HCT116 (cell line): Measurements from ENCODE around the gene PUM1. TPM values are rescaled to one million over a fixed set of nuclear protein-coding genes. Genes with fewer than 3 reads are reported as not detected.

Experiments
- ATAC-seq: fragments of 200-7000 bp; cut with Tn5 transposase; 2 replicates; pipeline ENCODE4 v1.9.1; 2020; ENCODE audit warnings: mild to moderate bottlenecking, moderate library complexity
- BruUV-seq: library from RNA; stranded (reverse); fragments of 400-500 nt; replicated peaks from 2 replicates; lab custom pipeline; 2021; lab: Mats Ljungman, UMichigan
- CTCF ChIA-PET: fragments of 300-600 bp; sonication (Branson Sonifier 250); formaldehyde crosslinking; loops from one replicate; lab custom pipeline; 2021; ENCODE audit warnings: antibody characterized with exemption; lab: Charles Lee
- POLR2A ChIA-PET: fragments of 300-600, 350-600 bp; sonication (Branson Sonifier 250); formaldehyde crosslinking; loops from one replicate; lab custom pipeline; 2021; ENCODE audit warnings: antibody characterized with exemption; lab: Charles Lee
- RAD21 ChIA-PET, 2 experiments: fragments of 300-600 bp; sonication (Branson Sonifier 250); formaldehyde crosslinking; loops; one replicate each; lab custom pipeline; 2023; ENCODE audit warnings: low total read pairs in 2 of 2; ENCODE audit not compliant: uncharacterized antibody in 2 of 2, unreplicated experiment in 2 of 2, low non-redundant PET in 1 of 2; lab: Charles Lee
- DNase-seq: peaks from one replicate; pipeline ENCODE4 v3.0.0-alpha.2; 2010; ENCODE audit warnings: low read depth, low spot score
- H2AFZ ChIP-seq: fragments of 200-600 bp; shearing (Covaris generic), sonication (generic); 2 replicates; pipeline ENCODE4 v1.6.1; 2017; ENCODE audit warnings: low read depth, mixed run types, mixed read lengths, antibody characterized with exemption, low read length; ENCODE audit not compliant: poor library complexity, severe bottlenecking
- H3K27ac ChIP-seq: 2 replicates; pipeline ENCODE4 v1.5.1; 2012; ENCODE audit warnings: low read depth, low read length
- H3K27me3 ChIP-seq: fragments of 200-600 bp; sonication (generic); 2 replicates; pipeline ENCODE4 v1.6.1; 2016; ENCODE audit warnings: mixed run types, low read length, mixed read lengths; ENCODE audit not compliant: insufficient read depth
- H3K36me3 ChIP-seq, 2 experiments: fragments of 200-500 bp in 1 of 2; fragments of 200-600 bp in 1 of 2; sonication (Bioruptor generic) in 1 of 2; sonication (generic) in 1 of 2; 2 replicates each; pipeline versions ENCODE4 v1.5.1 to v1.6.1; 2014 to 2016; ENCODE audit warnings: low read length in 2 of 2, inconsistent platforms in 1 of 2, mixed read lengths in 1 of 2, mixed run types in 1 of 2; ENCODE audit not compliant: insufficient read depth in 2 of 2, control insufficient read depth in 1 of 2
- H3K4me1 ChIP-seq, 2 experiments: fragments of 200-600 bp in 1 of 2; sonication (generic) in 1 of 2; 2 replicates each; pipeline versions ENCODE4 v1.5.1 to v1.6.1; 2012 to 2017; ENCODE audit warnings: low read length in 2 of 2, inconsistent platforms in 1 of 2, mild to moderate bottlenecking in 1 of 2, mixed read lengths in 1 of 2, mixed run types in 1 of 2, moderate library complexity in 1 of 2; ENCODE audit not compliant: insufficient read depth in 2 of 2, control insufficient read depth in 1 of 2
- H3K4me2 ChIP-seq: fragments of 200-600 bp; sonication (generic); 2 replicates; pipeline ENCODE4 v1.6.1; 2017; ENCODE audit warnings: mixed run types, low read length, mixed read lengths
- H3K4me3 ChIP-seq, 2 experiments: fragments of 200-600 bp in 1 of 2; sonication (generic) in 1 of 2; replicated peaks in 1 of 2; 2 replicates each; pipeline ENCODE4 v1.5.1; 2011 to 2016; ENCODE audit warnings: low read length in 2 of 2, control low read depth in 1 of 2, low read depth in 1 of 2, mild to moderate bottlenecking in 1 of 2, mixed read lengths in 1 of 2, mixed run types in 1 of 2
- H3K79me2 ChIP-seq: fragments of 200-600 bp; sonication (generic); 2 replicates; pipeline ENCODE4 v1.6.1; 2017; ENCODE audit warnings: mild to moderate bottlenecking, mixed run types, low read length, moderate library complexity, mixed read lengths; ENCODE audit not compliant: insufficient read depth
- H3K9ac ChIP-seq: fragments of 200-600 bp; sonication (generic); 2 replicates; pipeline ENCODE4 v1.6.1; 2016; ENCODE audit warnings: low read length, mixed read lengths
- H3K9me2 ChIP-seq: fragments of 200-600 bp; sonication (generic), shearing (Covaris generic); 2 replicates; pipeline ENCODE4 v1.6.1; 2017; ENCODE audit warnings: mixed run types, mild to moderate bottlenecking, moderate library complexity; ENCODE audit not compliant: insufficient read depth
- H3K9me3 ChIP-seq, 2 experiments: fragments of 200-500 bp in 1 of 2; fragments of 200-600 bp in 1 of 2; sonication (Bioruptor generic) in 1 of 2; sonication (generic) in 1 of 2; 2 replicates each; pipeline ENCODE4 v1.6.1; 2014 to 2017; ENCODE audit warnings: low read length in 2 of 2, mixed read lengths in 2 of 2, inconsistent platforms in 1 of 2, low read depth in 1 of 2, mild to moderate bottlenecking in 1 of 2, mixed run types in 1 of 2, moderate library complexity in 1 of 2; ENCODE audit not compliant: control insufficient read depth in 1 of 2, insufficient read depth in 1 of 2
- H4K20me1 ChIP-seq: fragments of 200-600 bp; sonication (generic), shearing (Covaris generic); 2 replicates; pipeline ENCODE4 v1.6.1; 2017; ENCODE audit warnings: mixed run types, mild to moderate bottlenecking, moderate library complexity; ENCODE audit not compliant: insufficient read depth
- CBX3 ChIP-seq: IDR thresholded peaks from 2 replicates; pipeline ENCODE4 v1.6.1; 2012; ENCODE audit warnings: low read depth
- CEBPB ChIP-seq: IDR thresholded peaks from 2 replicates; pipeline ENCODE4 v1.6.1; 2012; ENCODE audit warnings: low read depth
- EGR1 ChIP-seq: IDR thresholded peaks from 2 replicates; pipeline ENCODE4 v1.6.1; 2012; ENCODE audit warnings: low read depth
- EZH2 ChIP-seq: fragments of 200-600 bp; sonication (generic); IDR thresholded peaks from 2 replicates; pipeline ENCODE4 v1.6.1; 2017; ENCODE audit warnings: antibody characterized with exemption, mixed run types
- JUND ChIP-seq: IDR thresholded peaks from 2 replicates; pipeline ENCODE4 v1.6.1; 2012
- MAX ChIP-seq: IDR thresholded peaks from 2 replicates; pipeline ENCODE4 v1.6.1; 2012
- POLR2A ChIP-seq: IDR thresholded peaks from 2 replicates; pipeline ENCODE4 v1.7.0; 2011; ENCODE audit warnings: borderline replicate concordance; ENCODE audit not compliant: insufficient read depth, insufficient read length; ENCODE audit errors: extremely low read depth
- POLR2AphosphoS5 ChIP-seq: IDR thresholded peaks from 2 replicates; pipeline ENCODE4 v1.6.1; 2011; ENCODE audit warnings: mild to moderate bottlenecking, low read depth, low read length, moderate library complexity
- SP1 ChIP-seq: IDR thresholded peaks from 2 replicates; pipeline ENCODE4 v1.6.1; 2012; ENCODE audit warnings: low read depth
- TCF7L2 ChIP-seq: IDR thresholded peaks from 2 replicates; pipeline ENCODE4 v1.7.0; 2011; ENCODE audit warnings: borderline replicate concordance, inconsistent platforms; ENCODE audit not compliant: insufficient read depth, insufficient read length; ENCODE audit errors: extremely low read depth
- YY1 ChIP-seq: IDR thresholded peaks from 2 replicates; pipeline ENCODE4 v1.6.1; 2011; ENCODE audit warnings: low read length, low read depth, moderate library complexity, mild to moderate bottlenecking; ENCODE audit not compliant: insufficient replicate concordance; ENCODE audit errors: extremely low read depth
- ZBTB33 ChIP-seq: IDR thresholded peaks from 2 replicates; pipeline ENCODE4 v1.6.1; 2011; ENCODE audit warnings: mild to moderate bottlenecking, low read length, moderate library complexity; ENCODE audit not compliant: insufficient replicate concordance; ENCODE audit errors: extremely low read depth
- intact Hi-C: fragments of 100-400 bp; cut with micrococcal nuclease; formaldehyde crosslinking; loops from 2 replicates; pipeline ENCODE4 v1.10.0; 2022
- total RNA-seq: library from RNA; stranded (reverse); gene quantifications from one replicate; pipeline ENCODE4 v1.2.1, GENCODE V29; 2021; ENCODE audit not compliant: unreplicated experiment

Gene PUM1
- total RNA-seq, 1 experiment from 2014 or later: 113 TPM

- no peak overlapping the region for H2AFZ ChIP-seq
- RAD21 ChIA-PET: no interaction called here
- CTCF ChIA-PET: no interaction called here
- H3K27ac ChIP-seq: no peak overlapping the region
- no peaks in the 10 kb centered on the region for H3K36me3 ChIP-seq
- H3K9me2 ChIP-seq: no peaks in the 10 kb centered on the region
- H3K4me2 ChIP-seq: no peak overlapping the region
- POLR2A ChIA-PET: no interaction called here
- H3K27me3 ChIP-seq: no peaks in the 10 kb centered on the region
- H3K9ac ChIP-seq: no peak overlapping the region
- no TSS peak for BruUV-seq
- no peaks in the 10 kb centered on the region for H3K79me2 ChIP-seq
- DNase-seq (no peak), ATAC-seq (no peak)
- intact Hi-C loops: no loop called here
- no peaks in the 10 kb centered on the region for H4K20me1 ChIP-seq
- H3K4me1 ChIP-seq: 0 out of 4 replicates have a peak, but pooled peaks cover 0 to 4% of the 10 kb centered on the region in 2 experiments
- no peaks in the 10 kb centered on the region for H3K9me3 ChIP-seq
- TF ChIP-seq EZH2: no peak
- peak; percentile 99 for TF ChIP-seq CEBPB
- no peak for TF ChIP-seq EGR1
- H3K4me3 ChIP-seq: no peak overlapping the region
Observed at GRCh38 chr1:31111290-31111951, 45.9 kb upstream of the PUM1 start.

- ChIA-PET RAD21 (no interaction called here), POLR2A (no interaction called here)
- Histone ChIP-seq H4K20me1 (no peaks in the 10 kb centered on the region), H3K27me3 (no peaks in the 10 kb centered on the region), H3K9me2 (no peaks in the 10 kb centered on the region), H3K4me1 (0 out of 4 replicates have a peak, but pooled peaks cover 0 to 4% of the 10 kb centered on the region in 2 experiments), H3K4me2 (no peak overlapping the region), H3K36me3 (no peaks in the 10 kb centered on the region), H3K79me2 (no peaks in the 10 kb centered on the region)
- intact Hi-C loops: no loop called here
- no TSS peak for BruUV-seq
- DNase-seq: no peak
- TF ChIP-seq CEBPB: no peak
- no peak for TF ChIP-seq YY1
- no peak for TF ChIP-seq POLR2A
- TF ChIP-seq JUND: no peak
- TF ChIP-seq TCF7L2: no peak
- TF ChIP-seq POLR2AphosphoS5: no peak
- no peak for TF ChIP-seq SP1
- no peak for TF ChIP-seq MAX
- TF ChIP-seq CBX3: no peak
- no peak for TF ChIP-seq ZBTB33
- TF ChIP-seq, all 23 proteins: peak for 0
- no peak overlapping the region for H2AFZ ChIP-seq
- H3K9me3 ChIP-seq: no peaks in the 10 kb centered on the region
- no peak for ATAC-seq
- H3K27ac ChIP-seq: no peak overlapping the region
- H3K9ac ChIP-seq: no peak overlapping the region
- H3K4me3 ChIP-seq: no peak overlapping the region
- CTCF ChIA-PET: no interaction called here
Observed at GRCh38 chr1:31110846-31111245, 45.3 kb upstream of the PUM1 start.
